ENCODE results near the gene MYOM1.
"Not testable (repeated sequence)": the region's sequence is repeated elsewhere in the genome, so short reads cannot be mapped to it uniquely, and the experiment has no call there.

The MYOM1 gene

GRCh38 chr18:3084206-3084605 is 135.6 kb downstream of the MYOM1 start:
- no peak for DNase-seq (ENCODE audit: low read depth)

GRCh38 chr18:3083766-3084165 is 136.0 kb downstream of the MYOM1 start:
- DNase-seq (ENCODE audit: low read depth) = no peak

GRCh38 chr18:3081584-3081991 is 138.2 kb downstream of the MYOM1 start:
- no peak for DNase-seq (ENCODE audit: low read depth)

GRCh38 chr18:3079653-3080052 is 140.1 kb downstream of the MYOM1 start:
- no peak for DNase-seq (ENCODE audit: low read depth)

GRCh38 chr18:3075491-3075890 is 144.3 kb downstream of the MYOM1 start:
- DNase-seq (ENCODE audit: low read depth) = no peak

- no peak for DNase-seq (ENCODE audit: low read depth)
These were observed 145.7 kb downstream of the MYOM1 start for GRCh38 chr18:3074087-3074486.

GRCh38 chr18:3073353-3073752 is 146.4 kb downstream of the MYOM1 start:
- DNase-seq (ENCODE audit: low read depth) = not testable (repeated sequence)

GRCh38 chr18:3071676-3072075 is 148.1 kb downstream of the MYOM1 start:
- no peak for DNase-seq (ENCODE audit: low read depth)

- no peak for DNase-seq (ENCODE audit: low read depth)
These were observed 149.9 kb downstream of the MYOM1 start for GRCh38 chr18:3069671-3070433.

- no peak for DNase-seq (ENCODE audit: low read depth)
These were observed 152.0 kb downstream of the MYOM1 start for GRCh38 chr18:3067722-3068121.

GRCh38 chr18:3067165-3067661 is 152.6 kb downstream of the MYOM1 start:
- no peak for DNase-seq (ENCODE audit: low read depth)

GRCh38 chr18:3066341-3067110 is 153.2 kb downstream of the MYOM1 start:
- DNase-seq (ENCODE audit: low read depth) = no peak

GRCh38 chr18:3063766-3064165 is 156.0 kb downstream of the MYOM1 start:
- not testable (repeated sequence) for DNase-seq (ENCODE audit: low read depth)

- peak; percentile 45 for DNase-seq (ENCODE audit: low read depth)
These were observed 156.7 kb downstream of the MYOM1 start for GRCh38 chr18:3062798-3063680.

- DNase-seq (ENCODE audit: low read depth) = no peak
These were observed 158.0 kb downstream of the MYOM1 start for GRCh38 chr18:3061581-3062312.

- no peak for DNase-seq (ENCODE audit: low read depth)
These were observed 158.8 kb downstream of the MYOM1 start for GRCh38 chr18:3060667-3061580.

GRCh38 chr18:3059272-3059671 is 160.5 kb downstream of the MYOM1 start:
- no peak for DNase-seq (ENCODE audit: low read depth)

- no peak for DNase-seq (ENCODE audit: low read depth)
These were observed 161.2 kb downstream of the MYOM1 start for GRCh38 chr18:3058328-3059191.

- DNase-seq (ENCODE audit: low read depth) = no peak
These were observed 162.2 kb downstream of the MYOM1 start for GRCh38 chr18:3057526-3057925.

Measured in activated T-helper 1 cell treated with Interleukin-2 at 50 U/mL for 16 hours (primary cell).